HepG2 (cell line): Measurements from ENCODE around the gene RAC3. TPM values are rescaled to one million over a fixed set of nuclear protein-coding genes. Genes with fewer than 3 reads are reported as not detected.

Experiments
- FOXA1 ChIP-seq, 2 experiments: fragments of 450-650 bp in 1 of 2; sonication (generic) in 1 of 2; formaldehyde crosslinking in 1 of 2; IDR thresholded peaks; 2 replicates each; pipeline versions ENCODE4 v1.4.0 to v1.6.1; 2016 to 2020; ENCODE audit warnings: missing genetic modification reagents in 1 of 2
- FOXO1 ChIP-seq: sonication (generic); formaldehyde crosslinking; IDR thresholded peaks from 2 replicates; pipeline ENCODE4 v1.4.0; 2020; ENCODE audit warnings: missing genetic modification reagents
- HDAC2 ChIP-seq: sonication (generic); formaldehyde crosslinking; IDR thresholded peaks from 2 replicates; pipeline ENCODE4 v1.4.0; 2020; ENCODE audit warnings: missing genetic modification reagents
- KAT8 ChIP-seq: IDR thresholded peaks from 2 replicates; pipeline ENCODE4 v1.6.1; 2016; ENCODE audit warnings: missing genetic modification reagents, missing compliant biosample characterization
- MTA1 ChIP-seq: sonication (generic); formaldehyde crosslinking; IDR thresholded peaks from 2 replicates; pipeline ENCODE4 v1.4.0; 2020; ENCODE audit warnings: missing genetic modification reagents, mild to moderate bottlenecking, borderline replicate concordance
- NBN ChIP-seq: fragments of 450-650 bp; conservative IDR thresholded peaks from 2 replicates; pipeline ENCODE4 v1.6.1; 2017
- PHF20 ChIP-seq: sonication (generic); formaldehyde crosslinking; IDR thresholded peaks from 2 replicates; pipeline ENCODE4 v1.5.0; 2020; ENCODE audit warnings: mild to moderate bottlenecking, missing genetic modification reagents
- PLRG1 ChIP-seq: fragments of 450-650 bp; conservative IDR thresholded peaks from 2 replicates; pipeline ENCODE4 v1.6.1; 2016
- POLR2A ChIP-seq, 2 experiments: IDR thresholded peaks; 2 replicates each; pipeline ENCODE4 v1.6.1; 2011; ENCODE audit warnings: low read depth in 2 of 2, low read length in 2 of 2, mild to moderate bottlenecking in 1 of 2, moderate library complexity in 1 of 2; ENCODE audit not compliant: insufficient read depth in 1 of 2
- SNAPC2 ChIP-seq: sonication (generic); formaldehyde crosslinking; IDR thresholded peaks from 2 replicates; pipeline ENCODE4 v1.8.1; 2022; ENCODE audit warnings: mild to moderate bottlenecking, missing genetic modification reagents
- SP4 ChIP-seq: sonication (generic); formaldehyde crosslinking; IDR thresholded peaks from 2 replicates; pipeline ENCODE4 v1.8.1; 2023; ENCODE audit warnings: mild to moderate bottlenecking, missing genetic modification reagents
- TBX2 ChIP-seq: sonication (generic); formaldehyde crosslinking; IDR thresholded peaks from 2 replicates; pipeline ENCODE4 v1.5.0; 2020; ENCODE audit warnings: missing genetic modification reagents, mild to moderate bottlenecking, borderline replicate concordance
- ZNF331 ChIP-seq: sonication (generic); formaldehyde crosslinking; IDR thresholded peaks from 2 replicates; pipeline ENCODE4 v1.4.0; 2020; ENCODE audit warnings: missing genetic modification reagents
- ZNF343 ChIP-seq: sonication (generic); formaldehyde crosslinking; IDR thresholded peaks from 2 replicates; pipeline ENCODE4 v1.4.0; 2020; ENCODE audit warnings: mild to moderate bottlenecking, missing genetic modification reagents
- ZNF382 ChIP-seq: sonication (generic); formaldehyde crosslinking; IDR thresholded peaks from 2 replicates; pipeline ENCODE4 v1.5.0; 2020; ENCODE audit warnings: missing genetic modification reagents, mild to moderate bottlenecking, borderline replicate concordance
- ZNF878 ChIP-seq: sonication (generic); formaldehyde crosslinking; IDR thresholded peaks from 2 replicates; pipeline ENCODE4 v1.8.1; 2023; ENCODE audit warnings: mild to moderate bottlenecking, missing genetic modification reagents, moderate library complexity
- polyA plus RNA-seq, 8 experiments: library from polyadenylated mRNA; depleted of rRNA in 3 of 8; stranded (reverse) in 7 of 8; unstranded in 1 of 8; fragments of >200 nt; fragmentation: Illumina TruSeq in 4 of 8; extraction: Trizol in 4 of 8; gene quantifications; 2 replicates each; pipeline versions ENCODE4 v1.2.1 to v1.2.3, GENCODE V29; 2011 to 2016; ENCODE audit warnings: low read depth in 4 of 8, missing spikeins in 1 of 8, mixed read lengths in 1 of 8; ENCODE audit not compliant: insufficient read depth in 1 of 8
- total RNA-seq, 5 experiments: library from RNA; depleted of rRNA; stranded (reverse); fragments of >200 nt; fragmentation: Illumina TruSeq; extraction: Trizol; gene quantifications; 2 replicates each; pipeline ENCODE4 v1.2.3, GENCODE V29; 2016; ENCODE audit warnings: low read depth in 1 of 5
- TF ChIP-seq, protein P1 (sequence below): sonication (generic); formaldehyde crosslinking; IDR thresholded peaks from 2 replicates; pipeline ENCODE4 v1.5.0; 2020; ENCODE audit warnings: missing genetic modification reagents
- TF ChIP-seq, protein P2 (sequence below): sonication (generic); formaldehyde crosslinking; IDR thresholded peaks from 2 replicates; pipeline ENCODE4 v1.5.0; 2020; ENCODE audit warnings: missing genetic modification reagents
- TF ChIP-seq, protein P3 (sequence below): IDR thresholded peaks from 2 replicates; pipeline ENCODE4 v1.6.1; 2016; ENCODE audit warnings: missing compliant biosample characterization, missing genetic modification reagents, borderline replicate concordance
- TF ChIP-seq, protein P4 (sequence below): sonication (generic); formaldehyde crosslinking; IDR thresholded peaks from 2 replicates; pipeline ENCODE4 v1.4.0; 2020; ENCODE audit warnings: mild to moderate bottlenecking, missing genetic modification reagents
- TF ChIP-seq, protein P5 (sequence below): sonication (generic); formaldehyde crosslinking; IDR thresholded peaks from 2 replicates; pipeline ENCODE4 v1.5.0; 2020; ENCODE audit warnings: missing genetic modification reagents
- TF ChIP-seq, protein P6 (sequence below): sonication (generic); formaldehyde crosslinking; IDR thresholded peaks from 2 replicates; pipeline ENCODE4 v1.5.0; 2020; ENCODE audit warnings: mild to moderate bottlenecking, missing genetic modification reagents, borderline replicate concordance

The RAC3 gene
- total and polyA plus RNA-seq, 2 of the 13 experiments (the other 11 are each of a cell fraction or from before 2014, with no cell fraction given) = 10.5 to 21.3 TPM

DNA sequence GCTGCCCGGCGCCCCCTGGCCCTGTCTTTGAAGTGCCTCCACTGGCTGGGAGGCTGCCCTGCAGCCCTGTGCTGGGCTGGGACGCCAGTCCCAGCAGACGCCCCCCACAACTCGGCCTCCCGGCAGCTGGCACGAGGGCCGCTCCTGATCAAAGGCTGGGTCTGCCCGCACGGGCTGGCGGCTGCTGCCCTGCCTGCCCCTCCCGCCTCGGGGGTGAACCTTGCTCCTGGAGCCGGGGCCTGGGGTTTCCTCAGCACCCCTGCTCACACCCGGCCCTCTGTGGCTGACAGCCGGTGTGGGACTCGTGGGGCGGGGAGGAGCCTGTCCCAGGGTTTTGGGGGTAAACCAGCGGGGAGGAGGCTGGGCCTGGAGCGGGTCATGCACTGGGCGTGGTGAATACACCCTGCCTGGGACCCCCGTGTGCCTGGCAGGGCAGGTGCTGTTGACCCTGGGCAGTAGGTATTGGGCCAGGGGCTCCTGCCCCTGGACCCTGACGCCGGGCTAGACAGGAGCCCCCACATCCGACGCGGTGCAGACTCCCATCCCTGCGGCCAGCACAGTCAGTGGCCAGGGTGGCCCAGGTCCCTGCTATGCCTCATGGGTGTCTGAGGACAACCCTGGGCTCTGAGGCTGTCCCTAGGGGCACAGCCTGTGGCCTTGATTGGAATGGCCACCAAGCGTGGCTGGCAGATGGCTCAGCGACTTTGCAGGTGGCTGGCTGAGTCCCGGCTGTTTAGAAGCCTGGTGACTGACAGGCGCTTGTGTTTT is 30.5 kb upstream of the RAC3 start (continued):
- TF ChIP-seq, protein P1, sequence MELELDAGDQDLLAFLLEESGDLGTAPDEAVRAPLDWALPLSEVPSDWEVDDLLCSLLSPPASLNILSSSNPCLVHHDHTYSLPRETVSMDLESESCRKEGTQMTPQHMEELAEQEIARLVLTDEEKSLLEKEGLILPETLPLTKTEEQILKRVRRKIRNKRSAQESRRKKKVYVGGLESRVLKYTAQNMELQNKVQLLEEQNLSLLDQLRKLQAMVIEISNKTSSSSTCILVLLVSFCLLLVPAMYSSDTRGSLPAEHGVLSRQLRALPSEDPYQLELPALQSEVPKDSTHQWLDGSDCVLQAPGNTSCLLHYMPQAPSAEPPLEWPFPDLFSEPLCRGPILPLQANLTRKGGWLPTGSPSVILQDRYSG (CRISPR knock-in tag) = no peak; the same call in 1 of the 2 replicates
- TF ChIP-seq ZNF331 (peak; percentile 86), ZNF343 (CRISPR knock-in tag) (peak; percentile 64; the same call in 1 of the 2 replicates), ZNF878 (CRISPR knock-in tag) (peak; percentile 85), SNAPC2 (CRISPR knock-in tag) (peak; percentile 89; the same call in 1 of the 2 replicates), PLRG1 (no peak), KAT8 (CRISPR knock-in tag) (peak; percentile 73), HDAC2 (CRISPR knock-in tag) (peak; percentile 87), NBN (no peak), ZNF382 (CRISPR knock-in tag) (no peak), PHF20 (CRISPR knock-in tag) (peak; percentile 41), MTA1 (CRISPR knock-in tag) (peak; percentile 92), SP4 (peak; percentile 71), TBX2 (CRISPR knock-in tag) (peak; percentile 92), POLR2A (IDR thresholded peaks at IDR 0.05; ENCODE audit: insufficient read depth in 1 of 2, low read depth in 2 of 2, low read length in 2 of 2) (no peak; a peak in 1 of 4 replicates), FOXA1 (IDR thresholded peaks at IDR 0.05) (no peak), FOXA1 (CRISPR knock-in tag; IDR thresholded peaks at IDR 0.05) (peak; percentile 39; the same call in 1 of the 2 replicates), FOXO1 (CRISPR knock-in tag) (peak; percentile 90)
- TF ChIP-seq, protein P2, sequence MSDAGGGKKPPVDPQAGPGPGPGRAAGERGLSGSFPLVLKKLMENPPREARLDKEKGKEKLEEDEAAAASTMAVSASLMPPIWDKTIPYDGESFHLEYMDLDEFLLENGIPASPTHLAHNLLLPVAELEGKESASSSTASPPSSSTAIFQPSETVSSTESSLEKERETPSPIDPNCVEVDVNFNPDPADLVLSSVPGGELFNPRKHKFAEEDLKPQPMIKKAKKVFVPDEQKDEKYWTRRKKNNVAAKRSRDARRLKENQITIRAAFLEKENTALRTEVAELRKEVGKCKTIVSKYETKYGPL (CRISPR knock-in tag) = peak; percentile 23; the same call in 1 of the 2 replicates
- TF ChIP-seq, protein P3, sequence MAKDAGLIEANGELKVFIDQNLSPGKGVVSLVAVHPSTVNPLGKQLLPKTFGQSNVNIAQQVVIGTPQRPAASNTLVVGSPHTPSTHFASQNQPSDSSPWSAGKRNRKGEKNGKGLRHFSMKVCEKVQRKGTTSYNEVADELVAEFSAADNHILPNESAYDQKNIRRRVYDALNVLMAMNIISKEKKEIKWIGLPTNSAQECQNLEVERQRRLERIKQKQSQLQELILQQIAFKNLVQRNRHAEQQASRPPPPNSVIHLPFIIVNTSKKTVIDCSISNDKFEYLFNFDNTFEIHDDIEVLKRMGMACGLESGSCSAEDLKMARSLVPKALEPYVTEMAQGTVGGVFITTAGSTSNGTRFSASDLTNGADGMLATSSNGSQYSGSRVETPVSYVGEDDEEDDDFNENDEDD = peak; percentile 83
- TF ChIP-seq, protein P4, sequence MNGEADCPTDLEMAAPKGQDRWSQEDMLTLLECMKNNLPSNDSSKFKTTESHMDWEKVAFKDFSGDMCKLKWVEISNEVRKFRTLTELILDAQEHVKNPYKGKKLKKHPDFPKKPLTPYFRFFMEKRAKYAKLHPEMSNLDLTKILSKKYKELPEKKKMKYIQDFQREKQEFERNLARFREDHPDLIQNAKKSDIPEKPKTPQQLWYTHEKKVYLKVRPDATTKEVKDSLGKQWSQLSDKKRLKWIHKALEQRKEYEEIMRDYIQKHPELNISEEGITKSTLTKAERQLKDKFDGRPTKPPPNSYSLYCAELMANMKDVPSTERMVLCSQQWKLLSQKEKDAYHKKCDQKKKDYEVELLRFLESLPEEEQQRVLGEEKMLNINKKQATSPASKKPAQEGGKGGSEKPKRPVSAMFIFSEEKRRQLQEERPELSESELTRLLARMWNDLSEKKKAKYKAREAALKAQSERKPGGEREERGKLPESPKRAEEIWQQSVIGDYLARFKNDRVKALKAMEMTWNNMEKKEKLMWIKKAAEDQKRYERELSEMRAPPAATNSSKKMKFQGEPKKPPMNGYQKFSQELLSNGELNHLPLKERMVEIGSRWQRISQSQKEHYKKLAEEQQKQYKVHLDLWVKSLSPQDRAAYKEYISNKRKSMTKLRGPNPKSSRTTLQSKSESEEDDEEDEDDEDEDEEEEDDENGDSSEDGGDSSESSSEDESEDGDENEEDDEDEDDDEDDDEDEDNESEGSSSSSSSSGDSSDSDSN (CRISPR knock-in tag) = peak; percentile 86
- TF ChIP-seq, protein P5, sequence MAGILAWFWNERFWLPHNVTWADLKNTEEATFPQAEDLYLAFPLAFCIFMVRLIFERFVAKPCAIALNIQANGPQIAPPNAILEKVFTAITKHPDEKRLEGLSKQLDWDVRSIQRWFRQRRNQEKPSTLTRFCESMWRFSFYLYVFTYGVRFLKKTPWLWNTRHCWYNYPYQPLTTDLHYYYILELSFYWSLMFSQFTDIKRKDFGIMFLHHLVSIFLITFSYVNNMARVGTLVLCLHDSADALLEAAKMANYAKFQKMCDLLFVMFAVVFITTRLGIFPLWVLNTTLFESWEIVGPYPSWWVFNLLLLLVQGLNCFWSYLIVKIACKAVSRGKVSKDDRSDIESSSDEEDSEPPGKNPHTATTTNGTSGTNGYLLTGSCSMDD (CRISPR knock-in tag) = peak; percentile 59; the same call in 1 of the 2 replicates
- TF ChIP-seq, protein P6, sequence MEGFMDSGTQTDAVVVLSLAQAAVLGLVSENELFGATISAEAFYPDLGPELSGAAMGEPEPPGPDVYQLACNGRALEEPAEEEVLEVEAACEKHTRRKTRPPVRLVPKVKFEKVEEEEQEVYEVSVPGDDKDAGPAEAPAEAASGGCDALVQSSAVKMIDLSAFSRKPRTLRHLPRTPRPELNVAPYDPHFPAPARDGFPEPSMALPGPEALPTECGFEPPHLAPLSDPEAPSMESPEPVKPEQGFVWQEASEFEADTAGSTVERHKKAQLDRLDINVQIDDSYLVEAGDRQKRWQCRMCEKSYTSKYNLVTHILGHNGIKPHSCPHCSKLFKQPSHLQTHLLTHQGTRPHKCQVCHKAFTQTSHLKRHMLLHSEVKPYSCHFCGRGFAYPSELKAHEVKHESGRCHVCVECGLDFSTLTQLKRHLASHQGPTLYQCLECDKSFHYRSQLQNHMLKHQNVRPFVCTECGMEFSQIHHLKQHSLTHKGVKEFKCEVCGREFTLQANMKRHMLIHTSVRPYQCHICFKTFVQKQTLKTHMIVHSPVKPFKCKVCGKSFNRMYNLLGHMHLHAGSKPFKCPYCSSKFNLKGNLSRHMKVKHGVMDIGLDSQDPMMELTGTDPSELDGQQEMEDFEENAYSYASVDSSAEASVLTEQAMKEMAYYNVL = peak; percentile 87
